ENCODE measurements around the gene ANKRD63. TPM values are rescaled to one million over a fixed set of nuclear protein-coding genes. Genes with fewer than 3 reads are reported as not detected.

ANKRD63 gene
- total and polyA plus RNA-seq, 2 donors (not counting 1 experiment from before 2014, with no cell fraction given) = not detected

GRCh38 chr15:40267670-40268069 lies 15.2 kb downstream of the ANKRD63 start:
- Histone ChIP-seq H3K79me2 (ENCODE audit: control insufficient read depth, insufficient read depth, low read length) (no peaks in the 10 kb centered on the region), H3K4me2 (ENCODE audit: extremely low read depth, insufficient read depth, low read length) (no peak overlapping the region), H3K36me3 (ENCODE audit: control insufficient read depth, insufficient read depth, low read length) (no peaks in the 10 kb centered on the region), H3K4me1 (ENCODE audit: control insufficient read depth, extremely low read depth, insufficient read depth, low read length) (peaks cover 7% of the 10 kb centered on the region), H3K27me3 (ENCODE audit: control insufficient read depth, insufficient read depth, low read length) (no peaks in the 10 kb centered on the region), H4K20me1 (ENCODE audit: control insufficient read depth, extremely low read depth, insufficient read depth, low read length) (no peaks in the 10 kb centered on the region), H3K4me3 (replicated peaks in 1 of 4; ENCODE audit: control extremely low read depth in 1 of 4, insufficient read depth in 1 of 4, low read depth in 3 of 4, low read length in 4 of 4) (no peak overlapping the region), H3K27ac (ENCODE audit: insufficient read depth, low read length) (no peak overlapping the region), H3K9ac (ENCODE audit: insufficient read depth, low read length) (no peak overlapping the region), H2AFZ (ENCODE audit: low read length) (no peak overlapping the region), H3K9me3 (ENCODE audit: control insufficient read depth, insufficient read depth, low read depth, low read length) (no peaks in the 10 kb centered on the region)
- TF ChIP-seq EZH2 (IDR thresholded peaks at IDR 0.05; ENCODE audit: low read length, missing control alignments) = no peak
- TF ChIP-seq, protein P1, sequence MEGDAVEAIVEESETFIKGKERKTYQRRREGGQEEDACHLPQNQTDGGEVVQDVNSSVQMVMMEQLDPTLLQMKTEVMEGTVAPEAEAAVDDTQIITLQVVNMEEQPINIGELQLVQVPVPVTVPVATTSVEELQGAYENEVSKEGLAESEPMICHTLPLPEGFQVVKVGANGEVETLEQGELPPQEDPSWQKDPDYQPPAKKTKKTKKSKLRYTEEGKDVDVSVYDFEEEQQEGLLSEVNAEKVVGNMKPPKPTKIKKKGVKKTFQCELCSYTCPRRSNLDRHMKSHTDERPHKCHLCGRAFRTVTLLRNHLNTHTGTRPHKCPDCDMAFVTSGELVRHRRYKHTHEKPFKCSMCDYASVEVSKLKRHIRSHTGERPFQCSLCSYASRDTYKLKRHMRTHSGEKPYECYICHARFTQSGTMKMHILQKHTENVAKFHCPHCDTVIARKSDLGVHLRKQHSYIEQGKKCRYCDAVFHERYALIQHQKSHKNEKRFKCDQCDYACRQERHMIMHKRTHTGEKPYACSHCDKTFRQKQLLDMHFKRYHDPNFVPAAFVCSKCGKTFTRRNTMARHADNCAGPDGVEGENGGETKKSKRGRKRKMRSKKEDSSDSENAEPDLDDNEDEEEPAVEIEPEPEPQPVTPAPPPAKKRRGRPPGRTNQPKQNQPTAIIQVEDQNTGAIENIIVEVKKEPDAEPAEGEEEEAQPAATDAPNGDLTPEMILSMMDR (conservative IDR thresholded peaks at IDR 0.05 in 1 of 2, IDR thresholded peaks at IDR 0.05 in 1 of 2; ENCODE audit: low read depth in 1 of 2, low read length in 2 of 2) = no peak
- DNase-seq (ENCODE audit: low read depth in 2 of 2) = no peak

GRCh38 chr15:40266828-40267304 lies 16.0 kb downstream of the ANKRD63 start:
- TF ChIP-seq, protein P1 (conservative IDR thresholded peaks at IDR 0.05 in 1 of 2, IDR thresholded peaks at IDR 0.05 in 1 of 2; ENCODE audit: low read depth in 1 of 2, low read length in 2 of 2) = no peak
- TF ChIP-seq EZH2 (IDR thresholded peaks at IDR 0.05; ENCODE audit: low read length, missing control alignments) = no peak
- Histone ChIP-seq H3K4me1 (ENCODE audit: control insufficient read depth, extremely low read depth, insufficient read depth, low read length) (peaks cover 7% of the 10 kb centered on the region), H3K9ac (ENCODE audit: insufficient read depth, low read length) (no peak overlapping the region), H3K4me3 (replicated peaks in 1 of 4; ENCODE audit: control extremely low read depth in 1 of 4, insufficient read depth in 1 of 4, low read depth in 3 of 4, low read length in 4 of 4) (no peak overlapping the region), H4K20me1 (ENCODE audit: control insufficient read depth, extremely low read depth, insufficient read depth, low read length) (no peaks in the 10 kb centered on the region), H2AFZ (ENCODE audit: low read length) (peak overlapping the region; percentile 84), H3K36me3 (ENCODE audit: control insufficient read depth, insufficient read depth, low read length) (no peaks in the 10 kb centered on the region), H3K9me3 (ENCODE audit: control insufficient read depth, insufficient read depth, low read depth, low read length) (no peaks in the 10 kb centered on the region), H3K4me2 (ENCODE audit: extremely low read depth, insufficient read depth, low read length) (peak overlapping the region; percentile 1), H3K27me3 (ENCODE audit: control insufficient read depth, insufficient read depth, low read length) (no peaks in the 10 kb centered on the region), H3K79me2 (ENCODE audit: control insufficient read depth, insufficient read depth, low read length) (no peaks in the 10 kb centered on the region), H3K27ac (ENCODE audit: insufficient read depth, low read length) (peak overlapping the region; percentile 66)
- peak; percentile 90 to 96 for DNase-seq (ENCODE audit: low read depth in 2 of 2)

GRCh38 chr15:40265875-40266274 lies 17.0 kb downstream of the ANKRD63 start:
- DNase-seq (ENCODE audit: low read depth in 2 of 2) = no peak
- no peaks in the 10 kb centered on the region for H3K9me3 ChIP-seq (ENCODE audit: control insufficient read depth, insufficient read depth, low read depth, low read length)
- H4K20me1 ChIP-seq (ENCODE audit: control insufficient read depth, extremely low read depth, insufficient read depth, low read length) = no peaks in the 10 kb centered on the region
- H3K4me3 ChIP-seq (replicated peaks in 1 of 4; ENCODE audit: control extremely low read depth in 1 of 4, insufficient read depth in 1 of 4, low read depth in 3 of 4, low read length in 4 of 4) = no peak overlapping the region
- no peaks in the 10 kb centered on the region for H3K36me3 ChIP-seq (ENCODE audit: control insufficient read depth, insufficient read depth, low read length)
- H3K27ac ChIP-seq (ENCODE audit: insufficient read depth, low read length) = no peak overlapping the region
- H3K9ac ChIP-seq (ENCODE audit: insufficient read depth, low read length) = no peak overlapping the region
- no peak overlapping the region for H3K4me2 ChIP-seq (ENCODE audit: extremely low read depth, insufficient read depth, low read length)
- no peak overlapping the region for H2AFZ ChIP-seq (ENCODE audit: low read length)
- peaks cover 7% of the 10 kb centered on the region for H3K4me1 ChIP-seq (ENCODE audit: control insufficient read depth, extremely low read depth, insufficient read depth, low read length)
- TF ChIP-seq, protein P1 (conservative IDR thresholded peaks at IDR 0.05 in 1 of 2, IDR thresholded peaks at IDR 0.05 in 1 of 2; ENCODE audit: low read depth in 1 of 2, low read length in 2 of 2) = no peak
- TF ChIP-seq EZH2 (IDR thresholded peaks at IDR 0.05; ENCODE audit: low read length, missing control alignments) = no peak
- no peaks in the 10 kb centered on the region for H3K27me3 ChIP-seq (ENCODE audit: control insufficient read depth, insufficient read depth, low read length)
- H3K79me2 ChIP-seq (ENCODE audit: control insufficient read depth, insufficient read depth, low read length) = no peaks in the 10 kb centered on the region

Measured in fibroblast of lung (primary cell).